Spinal cord (tissue), 10 donors: ENCODE results near the gene SLC15A3. TPM values are rescaled to one million over a fixed set of nuclear protein-coding genes. Genes with fewer than 3 reads are reported as not detected.

Experiments
- DNase-seq, 6 donors: peaks; one replicate each; pipeline versions ENCODE4 v3.0.0 to v3.0.0-alpha.2; 2013 to 2015; ENCODE audit warnings: low spot score in 6 of 6, low read depth in 4 of 6
- H3K27ac ChIP-seq: one replicate; pipeline ENCODE4 v1.5.1; 2013; ENCODE audit warnings: low read depth, low read length, control low read depth
- H3K27me3 ChIP-seq: one replicate; pipeline ENCODE4 v1.6.1; 2013; ENCODE audit warnings: low read length; ENCODE audit not compliant: control insufficient read depth, insufficient read depth
- H3K36me3 ChIP-seq: one replicate; pipeline ENCODE4 v1.6.1; 2013; ENCODE audit warnings: low read length; ENCODE audit not compliant: control insufficient read depth, insufficient read depth
- H3K4me1 ChIP-seq: one replicate; pipeline ENCODE4 v1.6.1; 2013; ENCODE audit warnings: low read length; ENCODE audit not compliant: control insufficient read depth, insufficient read depth
- H3K4me3 ChIP-seq: one replicate; pipeline ENCODE4 v1.5.1; 2013; ENCODE audit warnings: low read depth, low read length, control low read depth
- H3K9me3 ChIP-seq: one replicate; pipeline ENCODE4 v1.6.1; 2013; ENCODE audit warnings: low read length; ENCODE audit not compliant: control insufficient read depth, insufficient read depth
- WGBS: methylation state at CpG from one replicate; pipeline ENCODE4 v1.1.5; 2013; ENCODE audit warnings: missing lambda C conversion rate; ENCODE audit not compliant: insufficient coverage; 5-methylcytosine and 5-hydroxymethylcytosine counted together
- polyA plus RNA-seq, 2 donors: library from polyadenylated mRNA; unstranded; fragments of 120-200 nt; gene quantifications; one replicate each; pipeline ENCODE4 v1.2.1, GENCODE V29; 2013; ENCODE audit not compliant: insufficient read length in 2 of 2
- total RNA-seq, 2 donors: library from RNA; depleted of rRNA in 1 of 2; stranded (reverse); fragments of 120-200 nt in 1 of 2; fragments of >200 nt in 1 of 2; gene quantifications; one replicate each; pipeline versions ENCODE4 v1.2.3 to v1.2.4, GENCODE V29; 2013 to 2014
- donor health status: healthy.

SLC15A3 gene
- total and polyA plus RNA-seq, 4 donors: 20.3 to 35.5 (median 30.6) TPM

DNA sequence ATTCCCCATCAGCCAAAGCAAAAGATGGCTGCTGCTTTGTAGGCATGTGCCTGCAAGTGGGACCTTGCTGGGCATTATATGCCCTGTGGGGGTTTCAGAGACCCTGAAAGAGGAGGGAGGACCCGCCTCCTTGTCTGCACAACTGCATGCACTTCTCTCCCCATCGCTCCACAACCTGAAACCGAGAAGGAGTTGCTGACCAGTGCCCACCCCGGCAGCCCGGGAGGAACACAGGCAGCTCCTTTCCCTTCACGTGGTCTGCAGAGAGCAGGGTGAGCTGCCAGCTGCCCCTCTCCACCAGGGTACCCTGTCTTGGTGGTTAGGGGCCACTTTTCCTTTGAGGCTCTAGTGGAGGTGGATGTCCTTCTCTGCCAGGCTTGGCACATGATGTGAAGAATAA is 29.1 kb downstream of the SLC15A3 start:
- H3K36me3 ChIP-seq: peaks cover 54% of the 10 kb centered on the region
- H3K27me3 ChIP-seq: peaks cover 2% of the 10 kb centered on the region
- no peak for DNase-seq
- 80% methylated on average over 4 of the region's 6 CpGs for WGBS
- H3K4me1 ChIP-seq: peaks cover 56% of the 10 kb centered on the region
- no peak overlapping the region for H3K27ac ChIP-seq
- H3K9me3 ChIP-seq: no peaks in the 10 kb centered on the region
- H3K4me3 ChIP-seq: no peak overlapping the region

GRCh38 chr11:60921777-60922335 is 30.1 kb downstream of the SLC15A3 start:
- Histone ChIP-seq H3K9me3 (no peaks in the 10 kb centered on the region), H3K27me3 (peaks cover 2% of the 10 kb centered on the region), H3K4me3 (no peak overlapping the region), H3K4me1 (peaks cover 46% of the 10 kb centered on the region), H3K27ac (no peak overlapping the region), H3K36me3 (peaks cover 44% of the 10 kb centered on the region)
- no peak for DNase-seq
- WGBS: 86% methylated on average over 19 of the region's 23 CpGs

GRCh38 chr11:60921259-60921658 is 30.7 kb downstream of the SLC15A3 start:
- peaks cover 39% of the 10 kb centered on the region for H3K36me3 ChIP-seq
- no peak for DNase-seq
- H3K4me1 ChIP-seq: peaks cover 45% of the 10 kb centered on the region
- WGBS: 89% methylated on average over 11 of the region's 11 CpGs
- no peak overlapping the region for H3K27ac ChIP-seq
- H3K27me3 ChIP-seq: peaks cover 2% of the 10 kb centered on the region
- no peaks in the 10 kb centered on the region for H3K9me3 ChIP-seq
- no peak overlapping the region for H3K4me3 ChIP-seq

DNA sequence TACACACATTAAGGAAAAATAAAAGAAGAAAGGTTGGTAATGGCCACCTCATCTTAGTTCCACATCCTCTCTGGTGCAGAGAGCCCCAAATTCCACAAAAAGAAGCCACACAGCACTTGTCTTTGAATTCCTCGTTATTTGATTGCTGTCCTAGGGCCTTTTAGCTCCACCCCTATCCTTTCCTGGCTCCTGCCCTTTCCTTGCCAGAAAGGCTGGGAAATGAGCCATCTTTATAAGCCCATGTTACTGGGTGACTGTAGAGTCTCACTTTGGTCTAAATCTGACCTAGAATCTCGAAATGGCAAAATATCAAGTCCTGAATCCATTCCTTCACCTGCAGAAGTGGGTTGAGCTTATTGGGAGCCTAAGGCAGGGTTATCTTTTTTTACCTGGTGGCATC is 32.0 kb downstream of the SLC15A3 start:
- Histone ChIP-seq H3K4me1 (peaks cover 41% of the 10 kb centered on the region), H3K27ac (no peak overlapping the region), H3K4me3 (no peak overlapping the region), H3K27me3 (peaks cover 2% of the 10 kb centered on the region), H3K9me3 (no peaks in the 10 kb centered on the region), H3K36me3 (peaks cover 39% of the 10 kb centered on the region)
- 67% methylated on average over 1 of the region's 2 CpGs for WGBS
- no peak for DNase-seq

DNA sequence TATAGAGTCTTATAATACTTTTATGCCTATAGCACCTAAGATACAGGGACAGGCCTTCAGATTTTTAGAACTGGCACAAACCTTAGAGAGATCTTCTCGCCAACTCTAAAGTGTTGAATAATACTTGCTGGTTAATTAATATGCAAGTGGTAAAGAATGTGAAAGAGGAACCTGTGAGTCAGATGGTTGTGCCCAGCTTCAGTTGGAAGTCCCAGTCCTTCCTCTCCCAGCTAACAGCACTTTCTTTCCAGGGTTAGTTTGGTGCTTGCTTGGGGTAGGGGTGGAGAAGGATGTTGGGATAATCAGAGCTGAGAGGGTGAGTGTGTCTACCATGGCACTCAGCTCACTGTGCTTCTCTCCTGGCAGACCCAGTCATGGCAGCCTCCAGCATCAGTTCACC is 32.7 kb downstream of the SLC15A3 start:
- no peak for DNase-seq
- WGBS: no CpG with 5 or more reads among the region's 1 CpG
- H3K27me3 ChIP-seq: no peaks in the 10 kb centered on the region
- peaks cover 39% of the 10 kb centered on the region for H3K36me3 ChIP-seq
- no peaks in the 10 kb centered on the region for H3K9me3 ChIP-seq
- no peak overlapping the region for H3K27ac ChIP-seq
- peaks cover 41% of the 10 kb centered on the region for H3K4me1 ChIP-seq
- H3K4me3 ChIP-seq: no peak overlapping the region

- Histone ChIP-seq H3K4me3 (no peak overlapping the region), H3K36me3 (peaks cover 39% of the 10 kb centered on the region), H3K4me1 (peaks cover 38% of the 10 kb centered on the region), H3K27me3 (no peaks in the 10 kb centered on the region), H3K27ac (no peak overlapping the region), H3K9me3 (no peaks in the 10 kb centered on the region)
- WGBS: no CpG with 5 or more reads among the region's 2 CpGs
- no peak for DNase-seq
Observed at GRCh38 chr11:60918939-60919265, 33.1 kb downstream of the SLC15A3 start.

DNA sequence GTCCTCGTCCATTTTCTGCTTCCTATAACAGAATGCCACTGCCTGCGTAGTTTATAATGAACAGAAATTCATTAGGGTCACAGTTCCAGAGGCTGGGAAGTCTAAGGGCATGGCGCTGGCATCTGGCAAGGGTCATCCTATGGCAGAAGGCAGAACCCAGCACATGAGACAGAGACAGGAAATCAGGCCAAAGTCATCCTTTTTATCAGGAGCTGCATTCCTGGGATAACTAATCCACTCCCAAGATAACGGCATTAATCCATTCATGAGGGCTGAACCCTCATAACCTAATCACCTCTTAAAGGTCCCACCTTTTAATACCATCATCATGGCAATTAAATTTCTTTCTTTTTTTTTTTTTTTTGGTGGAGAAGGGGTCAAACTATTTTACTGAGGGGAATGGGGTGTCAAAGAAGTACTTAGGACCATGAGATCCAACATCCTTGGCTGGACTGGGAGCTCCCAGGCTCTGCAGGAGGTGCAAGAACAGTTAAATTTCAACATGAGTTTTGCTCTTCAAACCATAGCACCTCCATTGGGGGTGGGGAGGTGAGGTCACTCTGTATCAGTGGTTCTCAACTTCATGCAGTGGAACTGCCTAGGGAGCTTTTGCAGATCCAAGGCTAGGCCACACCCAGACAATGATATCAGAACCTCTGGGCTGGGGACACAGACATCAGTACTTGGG is 33.6 kb downstream of the SLC15A3 start:
- Histone ChIP-seq H3K27me3 (no peaks in the 10 kb centered on the region), H3K4me3 (no peak overlapping the region), H3K9me3 (no peaks in the 10 kb centered on the region), H3K27ac (no peak overlapping the region), H3K4me1 (peaks cover 33% of the 10 kb centered on the region), H3K36me3 (peaks cover 37% of the 10 kb centered on the region)
- WGBS: 100% methylated on average over 1 of the region's 4 CpGs
- DNase-seq: no peak

GRCh38 chr11:60917267-60917666 is 34.7 kb downstream of the SLC15A3 start:
- H3K36me3 ChIP-seq: peaks cover 28% of the 10 kb centered on the region
- peaks cover 36% of the 10 kb centered on the region for H3K4me1 ChIP-seq
- WGBS: 90% methylated on average over 1 of the region's 1 CpG
- H3K4me3 ChIP-seq: no peak overlapping the region
- H3K27ac ChIP-seq: no peak overlapping the region
- no peaks in the 10 kb centered on the region for H3K27me3 ChIP-seq
- H3K9me3 ChIP-seq: no peaks in the 10 kb centered on the region
- DNase-seq: no peak

DNA sequence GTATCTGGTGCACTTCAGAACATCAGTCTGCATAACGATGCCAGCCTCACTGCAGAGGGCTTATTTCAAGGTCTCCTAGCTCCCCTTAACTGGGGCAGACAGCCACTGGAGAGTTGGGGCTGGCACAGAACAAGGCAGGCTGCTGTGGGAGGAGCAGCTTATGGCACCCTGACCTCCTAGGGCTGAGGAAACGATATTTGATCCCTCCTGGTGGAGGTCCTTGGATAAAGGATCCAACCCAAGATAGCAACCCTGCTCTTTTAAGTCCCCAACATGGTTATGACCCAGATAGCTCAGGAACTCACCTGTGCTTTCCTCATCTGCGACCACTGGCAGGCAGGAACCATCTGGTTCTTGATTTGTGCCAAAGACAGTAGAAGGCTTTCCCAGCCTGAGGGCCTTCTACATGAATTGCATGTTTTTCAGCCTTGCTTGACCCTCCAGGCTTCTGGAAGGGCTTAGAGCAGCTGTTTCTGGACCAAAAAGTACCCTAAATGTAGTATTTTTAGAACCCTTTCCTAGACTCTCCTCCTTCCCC is 35.2 kb downstream of the SLC15A3 start:
- WGBS: 62% methylated on average over 3 of the region's 3 CpGs
- no peak overlapping the region for H3K4me3 ChIP-seq
- H3K27ac ChIP-seq: no peak overlapping the region
- no peaks in the 10 kb centered on the region for H3K9me3 ChIP-seq
- no peaks in the 10 kb centered on the region for H3K27me3 ChIP-seq
- H3K36me3 ChIP-seq: peaks cover 23% of the 10 kb centered on the region
- DNase-seq: no peak
- H3K4me1 ChIP-seq: peaks cover 35% of the 10 kb centered on the region
